Limb (tissue), 2 donors: ENCODE data around the gene NDUFS8.
"Not testable (repeated sequence)": the region's sequence is repeated elsewhere in the genome, so short reads cannot be mapped to it uniquely, and the experiment has no call there.

Experiments used
- DNase-seq, 2 donors: peaks; one replicate each; pipeline ENCODE4 v3.0.0-alpha.2; 2016; ENCODE audit errors: extremely low spot score in 2 of 2

The NDUFS8 gene

DNA sequence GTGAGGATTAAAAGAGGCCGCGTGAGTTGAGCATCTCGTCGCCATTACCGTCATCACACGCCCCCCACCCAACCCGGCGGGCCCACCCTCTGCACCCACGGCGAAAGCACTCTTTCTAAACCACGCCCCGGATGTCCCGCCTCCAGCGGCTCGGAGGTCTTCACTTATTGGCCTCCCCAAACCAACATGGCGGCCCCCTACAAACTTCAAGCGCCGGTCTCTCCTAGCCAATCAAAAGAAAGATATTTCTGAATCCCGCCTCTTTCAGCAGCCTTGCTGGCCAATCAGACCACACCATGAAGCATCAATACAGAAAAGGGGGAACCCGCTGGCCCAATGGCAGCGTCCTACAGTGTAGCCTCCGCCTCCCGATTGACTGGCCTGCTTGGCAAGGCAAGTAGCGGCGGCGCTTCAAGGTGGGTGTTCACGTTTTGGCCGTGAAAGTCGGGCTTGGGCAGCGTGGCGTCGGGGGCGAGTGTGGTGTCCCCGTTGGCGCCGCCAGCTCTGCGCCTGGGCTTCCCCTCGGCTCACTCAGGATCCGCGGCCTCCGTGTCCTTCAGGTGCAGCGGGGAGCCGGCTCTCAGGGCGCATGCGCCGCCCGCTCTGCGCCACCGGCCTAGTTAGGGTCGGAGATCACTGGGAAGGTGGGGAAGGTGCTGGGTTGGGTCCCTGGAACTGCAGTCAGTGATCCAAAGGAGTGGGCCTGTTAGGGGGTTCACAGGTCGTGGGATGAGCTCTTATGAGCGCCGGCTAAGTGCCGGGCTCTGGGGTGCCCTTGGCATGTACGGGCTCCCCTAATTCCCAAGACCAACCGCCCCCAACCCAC is at the start of gene NDUFS8:
NDUFS8 (plus strand) TSS at position 364 of the 826 bp plus-strand sequence. CDS start 1,471 bp downstream, outside the sequence.
- peak; percentile 98 to 99 for DNase-seq

DNA sequence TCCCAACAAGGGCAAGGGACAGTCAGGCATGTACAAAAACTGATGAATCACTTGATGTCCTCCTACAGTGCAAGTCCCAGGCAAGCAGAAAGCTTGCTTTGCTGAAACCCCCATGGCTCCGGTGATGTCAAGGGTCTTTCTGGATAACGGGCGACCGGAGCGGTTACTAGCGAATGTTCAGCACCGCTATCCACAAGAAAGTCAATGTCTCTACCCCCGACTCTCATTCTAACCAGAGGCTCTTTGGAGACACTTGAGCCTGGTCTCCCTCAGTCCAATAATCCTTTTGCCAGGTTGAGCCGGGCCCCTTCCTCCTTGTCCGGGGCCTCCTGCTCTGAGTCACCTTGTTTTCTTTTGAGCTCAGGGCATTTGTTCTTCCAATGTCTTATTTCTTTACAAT is 49.3 kb upstream of the NDUFS8 start:
- DNase-seq, result not testable (repeated sequence)

DNA sequence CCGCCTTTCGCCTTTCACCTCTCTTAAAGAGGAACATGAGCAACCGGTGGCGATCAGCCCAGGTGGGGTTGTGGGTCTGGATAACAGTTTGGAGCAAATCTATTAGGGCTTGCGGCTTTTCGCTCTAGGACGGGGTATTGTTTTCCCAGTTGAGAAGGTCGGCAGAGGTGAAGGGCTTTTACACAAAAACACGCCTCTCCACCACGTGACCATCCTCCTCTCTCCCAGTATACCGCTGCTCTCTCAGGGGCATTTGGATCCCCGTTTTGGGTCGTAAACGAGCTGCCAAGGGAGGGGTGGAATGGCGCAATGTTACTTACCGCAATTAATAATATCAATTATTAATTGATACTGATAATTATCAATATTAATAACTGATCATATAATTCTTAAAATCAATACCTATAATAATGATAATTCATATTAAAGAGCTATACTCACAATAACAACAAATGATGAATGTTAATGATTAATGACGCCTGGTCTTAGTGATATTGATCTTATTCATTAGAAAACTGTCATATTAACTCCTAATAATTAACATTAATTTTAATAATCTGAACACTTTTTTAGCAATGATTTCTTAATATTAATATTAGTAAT is 48.1 kb upstream of the NDUFS8 start:
- DNase-seq, result not testable (repeated sequence)

DNA sequence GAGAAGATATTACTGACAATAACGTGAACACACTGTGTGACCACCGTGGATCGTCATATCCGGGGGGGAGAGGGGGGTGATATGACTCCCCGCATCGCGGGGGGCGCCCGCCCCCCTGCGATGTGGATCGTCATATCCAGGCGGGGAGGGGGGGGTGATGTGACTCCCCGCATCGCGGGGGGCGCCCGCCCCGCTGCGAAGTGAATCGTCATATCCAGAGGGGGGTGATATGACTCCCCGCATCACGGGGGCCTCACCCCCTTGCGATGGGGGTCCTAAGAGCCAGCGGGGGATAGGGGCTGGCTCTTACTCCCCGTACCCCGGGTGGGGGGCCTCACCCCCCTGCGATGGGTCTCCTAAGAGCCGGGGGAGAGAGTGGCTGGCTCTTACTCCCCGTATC is 46.5 kb upstream of the NDUFS8 start:
- DNase-seq, result no peak

DNA sequence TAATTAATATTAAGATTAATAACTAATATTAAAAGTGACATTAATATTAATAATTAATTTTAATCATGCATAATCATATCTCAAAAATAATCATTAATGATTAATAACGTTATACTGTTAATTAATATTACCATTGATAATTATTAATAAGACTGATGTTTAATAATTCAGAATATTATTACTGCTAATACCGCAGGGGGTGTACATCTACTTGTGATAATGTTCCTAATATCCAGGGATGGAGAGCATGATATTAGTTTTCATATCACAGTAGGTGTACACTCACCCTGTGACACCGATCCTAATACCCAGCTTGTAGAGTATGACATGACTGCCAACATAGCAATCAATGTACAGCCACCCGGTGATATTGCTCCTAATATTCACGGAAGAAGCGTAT is 45.2 kb upstream of the NDUFS8 start:
- DNase-seq, result not testable (repeated sequence)

DNA sequence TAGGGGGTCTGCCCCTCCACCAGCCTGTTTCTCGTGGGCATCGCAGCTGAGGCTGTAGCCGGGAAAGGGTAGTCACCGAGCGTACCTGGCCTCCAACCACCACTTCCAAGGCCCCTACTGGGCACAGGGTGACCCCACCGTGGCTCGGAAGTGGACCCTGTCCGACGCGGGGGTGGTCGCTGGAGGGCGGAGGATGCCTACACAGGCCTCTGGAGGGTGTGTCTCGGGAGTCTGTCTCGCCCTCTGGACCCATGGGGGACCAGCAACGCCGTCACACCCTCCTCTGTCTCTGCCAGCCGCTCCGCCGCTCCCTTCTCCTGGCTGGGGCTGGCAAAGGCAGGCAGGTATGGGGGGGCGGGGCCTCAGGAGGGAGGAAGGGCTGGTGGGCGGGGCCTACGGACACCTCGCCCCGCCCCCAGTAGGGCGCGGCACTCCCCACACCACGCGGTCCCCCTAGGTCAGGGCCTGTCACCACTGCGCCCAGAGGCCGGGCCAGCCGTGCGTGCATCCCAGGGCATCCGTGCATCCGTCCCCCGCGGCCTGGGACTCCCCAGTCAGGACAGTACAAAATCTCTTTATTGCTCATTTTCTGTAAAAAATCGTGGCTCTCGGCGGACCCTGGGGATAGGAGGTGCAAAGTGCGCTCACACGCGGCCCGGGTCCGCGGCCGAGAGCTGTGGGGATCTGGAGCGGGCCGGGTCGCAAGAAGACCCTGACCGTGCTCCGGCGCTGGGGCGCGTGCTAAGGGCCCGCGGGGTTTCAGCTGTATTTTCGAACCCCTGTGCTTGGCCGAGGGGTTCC is 39.7 kb upstream of the NDUFS8 start:
- DNase-seq, result not testable (repeated sequence)

DNA sequence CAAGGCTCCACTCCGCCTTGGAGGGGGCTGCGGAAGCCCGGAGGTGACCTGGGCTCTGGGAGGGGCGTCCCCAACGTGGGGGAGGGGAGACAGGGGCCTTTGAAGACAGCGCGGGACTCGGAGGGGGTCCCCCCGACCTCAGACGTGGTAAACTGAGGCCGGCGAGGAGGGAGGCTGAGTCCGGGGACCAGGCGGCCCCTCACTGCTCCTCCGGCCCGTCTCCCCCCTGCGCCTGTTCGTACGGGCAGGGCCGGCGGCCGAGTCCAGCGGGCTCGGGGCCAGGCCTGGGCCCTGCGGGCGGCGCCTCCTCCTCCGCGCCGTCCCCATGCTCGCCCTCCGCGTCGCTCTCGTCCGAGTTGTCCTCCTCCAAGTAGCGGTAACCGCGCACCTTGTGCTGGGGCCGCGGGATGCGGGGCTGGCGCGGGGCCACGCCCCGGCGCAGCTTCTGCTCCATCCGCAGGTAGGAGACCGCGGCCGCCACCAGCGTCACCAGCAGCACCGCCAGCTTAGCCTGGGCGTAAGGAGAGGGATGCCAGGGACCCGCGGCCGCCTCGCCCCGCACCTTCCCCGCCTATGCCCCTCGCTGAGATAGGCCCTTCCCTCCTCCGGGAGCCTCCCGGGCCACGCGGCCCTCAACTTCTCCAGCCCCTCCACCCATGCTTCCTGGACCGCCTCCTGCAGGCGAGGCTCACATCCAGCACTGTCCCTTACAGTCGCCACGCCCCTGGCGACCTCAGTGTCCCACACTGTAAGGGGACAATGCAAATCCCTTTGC is 38.9 kb upstream of the NDUFS8 start:
- DNase-seq, result not testable (repeated sequence)

DNA sequence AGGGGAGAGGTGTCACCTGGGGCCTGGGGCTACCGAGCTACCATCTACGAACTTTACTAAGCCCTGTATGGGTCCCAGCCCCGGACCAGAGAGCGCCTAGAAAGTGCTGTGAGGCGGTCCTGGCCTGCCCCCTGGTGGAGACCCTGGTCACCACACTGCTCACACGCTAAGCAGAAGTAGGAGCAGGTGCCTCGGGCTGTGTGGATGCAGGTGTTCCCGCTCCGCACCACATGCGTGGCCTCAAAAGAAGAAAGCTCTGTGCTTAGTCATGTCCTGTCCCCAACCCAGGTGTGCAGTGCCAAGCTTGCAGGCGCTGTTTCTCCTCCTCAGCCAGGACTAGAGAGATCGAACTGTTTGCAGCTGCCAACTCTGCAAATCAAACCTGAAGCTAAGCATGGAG is 36.7 kb upstream of the NDUFS8 start:
- DNase-seq, result not testable (repeated sequence)

DNA sequence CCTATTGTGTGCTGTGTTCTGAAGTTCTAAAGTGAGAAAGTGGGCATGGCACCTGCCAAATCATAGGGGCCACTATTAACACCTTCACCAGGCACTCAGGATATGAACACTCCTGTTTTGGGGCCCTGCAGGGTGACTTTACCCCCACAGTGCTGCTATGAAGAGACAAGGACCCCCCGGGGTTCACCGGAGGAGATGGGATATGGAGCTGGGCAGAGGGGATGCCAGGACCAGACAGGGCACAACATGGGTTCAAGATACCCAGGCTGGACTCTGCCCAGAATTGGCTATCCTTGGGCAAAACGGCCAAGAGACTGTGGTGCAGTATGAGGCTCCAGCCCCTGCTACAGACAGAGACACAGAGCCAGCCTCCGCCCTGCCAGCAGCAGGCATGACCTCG is 36.1 kb upstream of the NDUFS8 start:
- DNase-seq, result not testable (repeated sequence)

DNA sequence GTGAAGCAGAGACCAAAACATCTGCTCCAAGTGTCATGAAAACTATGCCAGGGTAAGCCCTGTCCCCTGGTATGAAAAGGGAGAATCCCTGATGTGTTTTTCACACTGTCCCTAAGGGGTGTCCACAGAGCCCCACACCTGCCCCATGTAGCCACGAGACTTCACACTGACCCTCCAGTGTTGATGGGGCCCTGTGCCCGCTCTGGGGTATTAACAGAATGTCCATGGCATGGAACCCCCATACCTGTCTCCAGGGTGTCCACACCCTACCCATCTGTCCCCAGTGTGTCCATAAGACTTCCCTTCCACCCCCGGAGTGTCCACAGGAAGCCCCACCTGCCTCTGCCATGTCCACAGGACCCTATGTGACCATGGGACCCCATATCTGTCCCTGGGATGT is 35.4 kb upstream of the NDUFS8 start:
- not testable (repeated sequence) for DNase-seq

DNA sequence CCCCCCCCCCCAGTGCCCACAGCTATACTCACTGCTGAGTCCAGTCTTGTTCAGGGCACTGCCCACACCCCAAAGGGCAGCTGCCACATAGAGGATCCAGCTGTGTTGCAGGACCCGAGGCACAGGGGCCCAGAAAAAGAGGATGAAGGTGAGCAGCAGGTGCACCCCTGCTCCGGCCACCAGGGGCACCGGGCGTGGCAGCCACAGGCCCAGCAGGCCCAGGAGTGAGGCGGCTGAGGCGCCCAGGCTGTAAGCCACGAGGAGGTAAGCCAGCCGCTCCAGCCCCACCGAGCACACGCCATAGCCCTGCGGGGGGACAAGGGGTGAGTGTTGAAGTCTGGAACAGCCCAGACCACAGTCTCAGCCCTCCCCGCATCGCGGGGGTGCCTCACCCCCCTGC is 34.9 kb upstream of the NDUFS8 start:
- not testable (repeated sequence) for DNase-seq

DNA sequence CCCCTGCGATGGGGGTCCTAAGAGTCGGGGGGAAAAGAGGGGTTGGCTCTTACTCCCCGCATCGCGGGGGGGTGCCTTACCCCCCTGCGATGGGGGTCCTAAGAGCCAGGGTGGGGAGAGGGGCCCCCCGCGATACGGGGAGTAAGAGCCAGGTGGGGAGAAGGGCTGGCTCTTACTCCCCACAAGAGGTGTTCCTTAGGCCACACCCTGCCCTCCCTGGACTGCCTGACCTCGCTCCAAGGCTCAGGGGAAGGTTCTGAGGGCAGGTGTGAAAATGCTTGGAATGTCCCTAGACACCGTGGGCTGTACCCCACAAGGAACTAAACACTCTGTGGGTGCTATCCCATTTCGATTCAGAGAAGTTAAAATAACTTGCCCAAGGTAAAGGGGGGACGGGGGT is 34.4 kb upstream of the NDUFS8 start:
- no peak for DNase-seq

DNA sequence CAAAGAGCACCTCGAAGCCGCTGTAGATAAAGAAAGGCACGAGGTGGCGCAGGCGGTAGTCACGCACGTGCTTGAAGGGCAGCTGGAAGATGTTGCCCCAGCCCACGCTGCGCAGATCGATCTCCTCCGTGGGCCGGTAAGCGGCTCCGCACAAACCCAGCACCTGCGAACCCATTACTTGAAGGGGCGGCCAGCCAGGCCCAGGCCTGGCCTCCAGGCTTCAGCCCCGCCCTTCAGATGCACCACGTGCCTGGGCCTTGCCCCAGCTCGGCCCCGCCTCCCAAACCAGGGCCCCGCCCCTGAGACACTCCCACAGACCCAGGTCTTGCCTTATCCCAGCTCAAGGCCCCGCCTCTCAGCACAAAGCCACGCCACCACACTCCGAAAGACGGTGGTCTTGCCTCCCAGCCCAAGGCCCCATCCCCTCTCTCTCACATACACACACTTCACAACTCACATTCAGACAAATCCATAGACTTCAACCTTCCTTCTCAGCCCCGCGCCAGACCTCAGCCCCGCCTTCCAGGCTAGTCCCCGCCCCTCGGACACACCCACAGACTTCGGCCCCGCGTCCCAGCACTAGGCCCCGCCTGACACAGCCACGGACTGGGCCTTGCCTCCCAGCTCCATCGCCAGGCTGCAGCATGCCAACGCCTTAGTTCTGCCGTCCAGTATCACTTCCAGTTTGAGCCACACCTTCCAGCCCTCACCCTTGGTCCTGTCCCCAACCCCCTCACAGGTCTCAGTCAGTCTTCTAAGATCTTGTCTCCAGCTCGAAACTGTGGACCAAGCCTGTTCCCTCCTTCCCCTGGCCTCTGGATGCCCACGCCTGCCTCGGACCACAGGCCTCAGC is 33.6 kb upstream of the NDUFS8 start:
- DNase-seq, result peak in 1 of 2 donors; percentile 47

DNA sequence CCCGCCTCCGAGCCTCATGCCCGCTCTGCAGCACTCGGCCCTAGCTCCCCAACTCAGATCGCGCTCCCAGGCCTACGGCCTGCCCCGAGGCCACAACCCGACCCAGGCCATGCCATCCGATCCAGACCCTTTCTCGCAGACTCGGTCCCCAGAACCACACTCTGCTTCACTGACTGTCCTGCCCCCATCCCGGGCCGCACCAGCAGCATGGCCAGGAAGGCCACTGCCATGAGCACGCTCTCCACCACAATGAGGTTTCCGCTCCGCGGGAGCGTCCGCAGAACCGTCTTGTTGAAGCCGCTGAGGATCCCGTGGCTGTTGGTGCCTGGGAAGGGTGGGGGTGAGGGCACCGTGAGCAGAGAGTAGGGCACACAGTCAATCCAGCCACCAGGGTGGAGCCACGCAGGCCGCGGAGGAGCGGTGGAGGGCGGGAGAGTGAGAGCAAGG is 33.0 kb upstream of the NDUFS8 start:
- DNase-seq, result no peak

DNA sequence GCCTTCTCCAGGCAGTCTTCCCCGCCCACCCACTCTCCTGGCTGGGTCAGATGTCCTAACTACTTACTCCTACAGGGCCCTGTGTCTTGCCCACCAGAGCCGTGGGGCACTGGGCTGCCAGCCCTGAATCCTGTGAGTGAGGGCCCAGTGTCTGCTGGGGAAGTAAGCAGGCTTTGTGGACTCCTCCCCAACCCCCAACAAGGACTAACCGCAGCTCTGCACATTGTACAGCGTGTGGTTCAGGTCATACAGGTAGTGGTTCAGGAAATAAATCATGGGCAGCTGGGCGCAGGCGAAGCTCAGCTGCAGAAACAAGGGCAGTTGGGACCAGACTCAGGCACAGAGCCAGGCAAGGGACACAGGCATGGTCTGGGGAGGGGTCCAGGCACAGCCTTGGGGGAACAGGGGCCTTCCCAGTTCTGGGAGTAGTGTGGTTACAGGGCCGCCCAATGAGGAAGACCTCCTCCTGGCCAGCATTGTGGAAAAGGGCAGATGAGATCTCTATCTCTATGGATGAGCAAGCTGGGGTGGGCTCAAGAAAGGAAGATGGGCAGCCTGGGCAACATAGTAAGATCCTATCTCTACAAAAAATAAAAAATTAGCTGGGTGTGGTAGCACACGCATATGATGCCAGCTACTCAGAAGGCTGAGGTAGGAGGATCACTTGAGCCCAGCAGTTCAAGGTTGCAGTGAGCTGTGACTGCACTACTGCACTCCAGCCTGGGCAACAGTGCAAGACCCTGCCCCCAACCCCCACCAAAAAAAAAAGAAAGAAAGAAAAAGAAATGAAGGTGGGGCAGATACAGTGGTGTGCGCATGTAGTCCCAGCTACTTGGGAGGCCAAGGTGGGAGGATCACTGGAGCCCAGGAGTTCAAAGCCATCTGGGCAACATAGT is 32.1 kb upstream of the NDUFS8 start:
- no peak for DNase-seq

DNA sequence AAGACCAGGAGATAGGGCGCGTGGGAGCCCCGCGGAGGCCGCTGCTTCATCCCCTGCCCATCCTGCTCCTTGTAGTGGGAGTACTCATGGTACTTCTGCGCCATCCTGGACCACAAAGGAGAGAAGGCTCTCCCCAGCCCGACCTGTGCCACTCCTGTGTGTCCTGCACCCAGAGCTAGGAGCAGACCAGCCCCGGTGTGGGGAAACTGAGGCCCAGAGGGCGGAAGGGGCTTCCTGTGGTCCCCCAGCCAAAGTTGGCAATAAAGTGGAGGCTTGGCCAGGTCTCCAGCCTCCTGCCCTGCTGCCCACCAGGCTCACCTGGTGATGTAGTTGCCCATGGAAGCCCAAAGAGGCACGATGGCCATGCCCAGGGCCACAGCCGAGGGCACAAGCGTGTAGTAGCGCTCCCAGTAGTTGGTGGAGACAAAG is 31.3 kb upstream of the NDUFS8 start:
- no peak for DNase-seq

DNA sequence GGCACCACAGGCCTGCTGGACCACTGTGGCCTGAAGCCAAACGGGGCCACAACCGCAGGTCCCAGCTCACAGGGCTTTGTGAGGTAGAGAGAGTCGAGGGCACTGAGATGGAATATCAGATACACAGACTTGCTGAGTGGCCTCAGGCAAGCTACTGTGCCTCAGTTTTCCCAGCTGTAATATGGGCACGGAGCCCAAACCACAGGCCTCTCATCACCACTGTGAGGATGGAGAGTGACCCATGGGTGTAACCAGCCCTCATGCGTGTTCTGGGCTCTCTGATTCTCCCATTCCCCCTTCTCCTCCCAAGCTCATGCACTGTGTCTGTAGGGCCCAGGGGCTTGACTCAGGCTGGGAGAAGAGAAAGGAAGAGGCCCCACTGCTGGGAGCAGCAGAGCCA is 30.8 kb upstream of the NDUFS8 start:
- no peak for DNase-seq

DNA sequence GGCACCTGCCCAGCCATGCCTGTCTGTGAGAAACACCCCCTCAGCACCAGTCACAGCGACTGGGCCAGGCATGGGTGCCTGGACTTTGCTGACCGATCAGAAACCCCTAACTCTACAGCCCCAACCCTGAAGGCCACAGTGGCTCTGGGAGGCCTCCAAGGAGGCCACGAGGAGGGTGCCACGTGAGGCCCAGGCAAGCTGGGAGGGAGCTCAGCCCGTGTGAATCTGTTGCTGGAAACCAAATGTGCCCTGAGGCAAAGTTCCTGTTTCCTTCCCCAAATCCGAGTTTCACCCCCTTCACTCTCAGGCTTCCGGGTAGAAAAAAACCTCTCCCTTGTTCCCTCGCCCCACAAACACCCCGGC is 27.9 kb upstream of the NDUFS8 start:
- no peak for DNase-seq
